Keratinocyte (primary cell): ENCODE measurements around the gene MTA3. TPM values are rescaled to one million over a fixed set of nuclear protein-coding genes. Genes with fewer than 3 reads are reported as not detected.

Source experiments
- DNase-seq: peaks from one replicate; pipeline ENCODE4 v3.0.0-alpha.2; 2011; ENCODE audit warnings: low read depth, missing footprints, low spot score
- FAIRE-seq: peaks from 2 replicates; lab custom pipeline; 2011; peaks lifted over from hg19 to GRCh38; lab: Jason Lieb, UNC
- H2AFZ ChIP-seq: 2 replicates; pipeline ENCODE4 v1.6.0; 2012; ENCODE audit warnings: low read length, control low read depth, inconsistent platforms; ENCODE audit not compliant: control insufficient read depth
- H3K27ac ChIP-seq: 2 replicates; pipeline ENCODE4 v1.5.1; 2011; ENCODE audit warnings: low read length; ENCODE audit not compliant: control insufficient read depth, insufficient read depth
- H3K27me3 ChIP-seq: 3 replicates; pipeline ENCODE4 v1.6.0; 2011; ENCODE audit warnings: low read length; ENCODE audit not compliant: control insufficient read depth, insufficient read depth; ENCODE audit errors: extremely low read depth
- H3K36me3 ChIP-seq, 2 experiments: 2 replicates in 1 of 2; 3 replicates in 1 of 2; pipeline ENCODE4 v1.5.1; 2011; ENCODE audit warnings: low read length in 2 of 2, mild to moderate bottlenecking in 1 of 2; ENCODE audit not compliant: control insufficient read depth in 2 of 2, insufficient read depth in 2 of 2; ENCODE audit errors: extremely low read depth in 1 of 2
- H3K4me1 ChIP-seq: 3 replicates; pipeline ENCODE4 v1.5.1; 2011; ENCODE audit warnings: low read length; ENCODE audit not compliant: control insufficient read depth, insufficient read depth; ENCODE audit errors: extremely low read depth
- H3K4me2 ChIP-seq: 3 replicates; pipeline ENCODE4 v1.6.0; 2011; ENCODE audit warnings: low read depth, low read length; ENCODE audit not compliant: control insufficient read depth, insufficient read depth; ENCODE audit errors: extremely low read depth
- H3K4me3 ChIP-seq, 3 experiments: fragments of 200-600 bp in 1 of 3; sonication (generic) in 1 of 3; 2 replicates in 2 of 3; 3 replicates in 1 of 3; pipeline ENCODE4 v1.5.1; 2011 to 2016; ENCODE audit warnings: low read length in 3 of 3, mild to moderate bottlenecking in 3 of 3, control low read depth in 2 of 3, inconsistent platforms in 1 of 3, low read depth in 1 of 3, mixed read lengths in 1 of 3, mixed run types in 1 of 3, moderate library complexity in 1 of 3; ENCODE audit not compliant: control insufficient read depth in 2 of 3, insufficient read depth in 2 of 3; ENCODE audit errors: extremely low read depth in 1 of 3
- H3K79me2 ChIP-seq: 2 replicates; pipeline ENCODE4 v1.6.0; 2012; ENCODE audit warnings: low read length; ENCODE audit not compliant: control insufficient read depth, insufficient read depth
- H3K9ac ChIP-seq: 3 replicates; pipeline ENCODE4 v1.6.0; 2011; ENCODE audit warnings: low read length; ENCODE audit not compliant: control insufficient read depth, insufficient read depth; ENCODE audit errors: extremely low read depth
- H3K9me1 ChIP-seq: 3 replicates; pipeline ENCODE4 v1.6.0; 2011; ENCODE audit warnings: low read length; ENCODE audit not compliant: control insufficient read depth, insufficient read depth; ENCODE audit errors: extremely low read depth
- H3K9me3 ChIP-seq: 2 replicates; pipeline ENCODE4 v1.5.1; 2012; ENCODE audit warnings: low read depth, low read length; ENCODE audit not compliant: control insufficient read depth
- H4K20me1 ChIP-seq: 3 replicates; pipeline ENCODE4 v1.6.0; 2011; ENCODE audit warnings: low read length; ENCODE audit not compliant: control insufficient read depth, insufficient read depth; ENCODE audit errors: extremely low read depth
- CTCF ChIP-seq, 3 experiments: IDR thresholded peaks in 1 of 3; conservative IDR thresholded peaks in 1 of 3; optimal IDR thresholded peaks in 1 of 3; 2 replicates in 2 of 3; 3 replicates in 1 of 3; pipeline versions ENCODE3 to v1.5.1; 2011; ENCODE audit warnings: low read length in 3 of 3, mild to moderate bottlenecking in 3 of 3, moderate library complexity in 2 of 3, control low read depth in 1 of 3, inconsistent platforms in 1 of 3; ENCODE audit not compliant: insufficient read depth in 2 of 3; ENCODE audit errors: extremely low read depth in 1 of 3
- EZH2 ChIP-seq: IDR thresholded peaks from one replicate; pipeline ENCODE4 v1.6.1; 2012; ENCODE audit warnings: inconsistent platforms, mild to moderate bottlenecking, low read length, moderate library complexity
- dilution Hi-C: fragments of 300-500 bp; cut with MboI; formaldehyde crosslinking; loops from one replicate; pipeline ENCODE4 v1.7.0; 2020; ENCODE audit warnings: low sequenced_read_pairs; ENCODE audit not compliant: extremely low pct_ligation_motif_present
- polyA plus RNA-seq, 5 experiments: library from polyadenylated mRNA; depleted of rRNA in 3 of 5; stranded (reverse) in 3 of 5; stranded (forward) in 1 of 5; unstranded in 1 of 5; fragments of >200 nt; gene quantifications; 1 replicate in 1 of 5; 2 replicates in 3 of 5; 3 replicates in 1 of 5; pipeline versions ENCODE4 v1.2.1 to v1.2.3, GENCODE V29; 2011 to 2012; ENCODE audit warnings: missing spikeins in 2 of 5, low read depth in 1 of 5, low replicate concordance in 1 of 5

MTA3 gene
- polyA plus RNA-seq, 1 donor (not counting 4 experiments of a cell fraction or from before 2014, with no cell fraction given), result 34.3 TPM

DNA sequence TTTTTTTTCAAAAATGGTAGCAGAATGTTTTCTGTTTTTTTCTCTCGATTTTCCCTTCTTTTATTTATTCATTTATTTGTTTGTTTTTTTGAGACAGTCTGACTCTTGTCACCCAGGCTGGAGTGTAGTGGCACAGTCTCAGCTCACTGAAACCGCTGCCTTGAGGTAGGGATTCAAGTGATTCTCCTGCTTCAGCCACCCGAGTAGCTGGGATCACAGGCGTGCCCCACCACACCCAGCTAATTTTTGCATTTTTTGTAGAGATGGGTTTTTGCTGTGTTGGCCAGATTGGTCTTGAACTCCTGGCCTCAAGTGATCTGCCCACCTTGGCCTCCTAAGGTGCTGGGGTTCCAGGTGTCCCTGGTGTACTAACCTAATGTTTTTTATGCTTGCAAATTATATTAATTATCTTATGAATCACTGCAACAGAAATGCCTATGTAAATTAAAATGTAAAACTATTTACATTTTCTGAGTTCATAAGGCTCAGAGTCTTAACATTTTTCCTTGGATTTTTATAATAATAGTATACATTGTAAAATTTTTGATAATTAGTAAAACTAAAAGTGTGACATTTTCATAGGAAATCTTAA lies 19.2 kb downstream of the MTA3 start:
- H4K20me1 ChIP-seq, result no peaks in the 10 kb centered on the region
- no peaks in the 10 kb centered on the region for H3K9me1 ChIP-seq
- H3K4me2 ChIP-seq, result no peak overlapping the region
- no peak overlapping the region for H3K27ac ChIP-seq
- dilution Hi-C loops, result no loop called here
- DNase-seq (no peak), FAIRE-seq (no peak)
- H3K79me2 ChIP-seq, result no peaks in the 10 kb centered on the region
- peaks cover 0 to 2% of the 10 kb centered on the region in 2 experiments for H3K36me3 ChIP-seq
- no peaks in the 10 kb centered on the region for H3K27me3 ChIP-seq
- no peak overlapping the region for H2AFZ ChIP-seq
- TF ChIP-seq EZH2 (no peak), CTCF (optimal IDR thresholded peaks at IDR 0.05 in 1 of 3, IDR thresholded peaks at IDR 0.05 in 1 of 3, conservative IDR thresholded peaks at IDR 0.05 in 1 of 3; ENCODE audit: extremely low read depth in 1 of 3, insufficient read depth in 2 of 3, low read length in 3 of 3) (no peak)
- no peaks in the 10 kb centered on the region for H3K9me3 ChIP-seq
- no peaks in the 10 kb centered on the region for H3K4me1 ChIP-seq
- no peak overlapping the region for H3K4me3 ChIP-seq
- no peak overlapping the region for H3K9ac ChIP-seq

DNA sequence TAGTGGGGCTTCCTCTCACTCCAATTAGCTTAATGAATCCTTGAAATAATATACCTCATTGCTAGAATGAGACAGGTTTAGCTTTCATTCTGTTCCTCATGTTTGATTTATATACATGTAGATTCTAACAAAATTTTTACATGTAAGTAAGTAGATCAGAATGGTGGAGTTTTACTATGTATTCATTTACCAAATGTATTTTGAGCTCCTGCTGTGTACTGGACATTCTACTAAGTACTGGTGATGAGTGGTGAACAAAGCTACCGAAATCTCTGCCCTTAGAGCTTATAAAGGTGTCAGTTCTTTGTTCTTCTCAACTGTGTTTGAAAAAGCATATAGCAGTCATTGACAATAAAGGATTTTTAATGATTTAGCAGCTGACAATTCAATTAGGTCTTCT lies 19.7 kb downstream of the MTA3 start:
- DNase-seq (no peak), FAIRE-seq (no peak)
- no peak overlapping the region for H3K4me2 ChIP-seq
- H4K20me1 ChIP-seq, result no peaks in the 10 kb centered on the region
- no peaks in the 10 kb centered on the region for H3K79me2 ChIP-seq
- dilution Hi-C loops, result no loop called here
- no peaks in the 10 kb centered on the region for H3K4me1 ChIP-seq
- H3K4me3 ChIP-seq, result no peak overlapping the region
- H3K9ac ChIP-seq, result no peak overlapping the region
- H3K9me3 ChIP-seq, result no peaks in the 10 kb centered on the region
- TF ChIP-seq CTCF (optimal IDR thresholded peaks at IDR 0.05 in 1 of 3, IDR thresholded peaks at IDR 0.05 in 1 of 3, conservative IDR thresholded peaks at IDR 0.05 in 1 of 3; ENCODE audit: extremely low read depth in 1 of 3, insufficient read depth in 2 of 3, low read length in 3 of 3), result no peak
- TF ChIP-seq EZH2, result no peak
- no peak overlapping the region for H3K27ac ChIP-seq
- no peak overlapping the region for H2AFZ ChIP-seq
- no peaks in the 10 kb centered on the region for H3K9me1 ChIP-seq
- H3K27me3 ChIP-seq, result no peaks in the 10 kb centered on the region
- peaks cover 0 to 2% of the 10 kb centered on the region in 2 experiments for H3K36me3 ChIP-seq
